ENCODE results near the gene THRB.
A peak's percentile ranks its signal among the peaks of the same experiment; 100 is the strongest.

The THRB gene

GRCh38 chr3:24475925-24476324 lies 18.7 kb downstream of the THRB start:
- H2BK15ac ChIP-seq (replicated peaks; ENCODE audit: low read depth): no peak overlapping the region
- no peak overlapping the region for H3K4me2 ChIP-seq (ENCODE audit: low read length)
- H3K27me3 ChIP-seq (ENCODE audit: insufficient read depth, low read length, poor library complexity): no peaks in the 10 kb centered on the region
- no peak overlapping the region for H3K4ac ChIP-seq (ENCODE audit: low read depth, low read length)
- no peak overlapping the region for H2BK5ac ChIP-seq (ENCODE audit: low read length)
- H3K79me2 ChIP-seq (ENCODE audit: control insufficient read depth, insufficient read depth, low read length): no peaks in the 10 kb centered on the region
- no peak overlapping the region for H4K5ac ChIP-seq (ENCODE audit: low read length)
- H4K8ac ChIP-seq (ENCODE audit: low read depth, low read length): no peak overlapping the region
- no peaks in the 10 kb centered on the region for H3K79me1 ChIP-seq (ENCODE audit: low read length)
- no peak overlapping the region for H2BK120ac ChIP-seq (ENCODE audit: low read depth, low read length)
- WGBS (ENCODE audit: extremely low coverage, insufficient coverage, low lambda C conversion rate): no CpG with 5 or more reads among the region's 1 CpG
- H3K4me1 ChIP-seq (ENCODE audit: control insufficient read depth, low read depth, low read length): peaks cover 8% of the 10 kb centered on the region
- H2AK5ac ChIP-seq (ENCODE audit: low read length): no peak overlapping the region
- H3K4me3 ChIP-seq (ENCODE audit: low read length): no peak overlapping the region
- H3K9ac ChIP-seq (ENCODE audit: low read length): no peak overlapping the region
- H3K18ac ChIP-seq (ENCODE audit: low read length): no peak overlapping the region
- DNase-seq: peak; percentile 39
- H3K56ac ChIP-seq (ENCODE audit: low read length): no peak overlapping the region
- no peaks in the 10 kb centered on the region for H3K36me3 ChIP-seq (ENCODE audit: control insufficient read depth, insufficient read depth, low read length)
- no peak overlapping the region for H3K23ac ChIP-seq (ENCODE audit: low read length)
- no peak overlapping the region for H3K27ac ChIP-seq (ENCODE audit: low read depth, low read length)

DNA sequence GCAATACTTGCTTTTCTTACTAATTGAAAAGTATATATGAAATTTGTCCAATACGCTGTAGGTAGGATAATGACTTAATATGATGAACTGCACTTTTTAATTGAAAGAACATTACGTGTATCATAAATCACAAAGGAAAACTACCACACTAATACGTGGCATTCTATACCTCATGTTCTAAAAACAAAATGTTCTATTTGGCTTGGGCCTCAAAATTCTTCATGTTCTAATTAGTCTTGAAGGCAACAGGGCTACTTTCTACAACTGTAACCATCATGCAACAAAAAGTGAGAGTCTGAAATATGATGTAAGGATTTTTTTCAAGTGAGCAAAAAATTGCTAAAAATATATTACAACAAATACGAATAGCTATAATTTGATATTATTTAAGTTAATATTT lies 19.8 kb downstream of the THRB start:
- H4K8ac ChIP-seq (ENCODE audit: low read depth, low read length): no peak overlapping the region
- DNase-seq: no peak
- H3K4me2 ChIP-seq (ENCODE audit: low read length): no peak overlapping the region
- H2BK120ac ChIP-seq (ENCODE audit: low read depth, low read length): no peak overlapping the region
- H2BK5ac ChIP-seq (ENCODE audit: low read length): no peak overlapping the region
- no peaks in the 10 kb centered on the region for H3K36me3 ChIP-seq (ENCODE audit: control insufficient read depth, insufficient read depth, low read length)
- no peak overlapping the region for H3K4me3 ChIP-seq (ENCODE audit: low read length)
- H3K27me3 ChIP-seq (ENCODE audit: insufficient read depth, low read length, poor library complexity): no peaks in the 10 kb centered on the region
- no peak overlapping the region for H3K56ac ChIP-seq (ENCODE audit: low read length)
- H3K27ac ChIP-seq (ENCODE audit: low read depth, low read length): no peak overlapping the region
- no peaks in the 10 kb centered on the region for H3K79me1 ChIP-seq (ENCODE audit: low read length)
- 100% methylated on average over 1 of the region's 4 CpGs for WGBS (ENCODE audit: extremely low coverage, insufficient coverage, low lambda C conversion rate)
- H2BK15ac ChIP-seq (replicated peaks; ENCODE audit: low read depth): no peak overlapping the region
- no peak overlapping the region for H3K4ac ChIP-seq (ENCODE audit: low read depth, low read length)
- H3K18ac ChIP-seq (ENCODE audit: low read length): no peak overlapping the region
- peaks cover 8% of the 10 kb centered on the region for H3K4me1 ChIP-seq (ENCODE audit: control insufficient read depth, low read depth, low read length)
- H4K5ac ChIP-seq (ENCODE audit: low read length): no peak overlapping the region
- no peak overlapping the region for H3K9ac ChIP-seq (ENCODE audit: low read length)
- H3K23ac ChIP-seq (ENCODE audit: low read length): no peak overlapping the region
- H2AK5ac ChIP-seq (ENCODE audit: low read length): no peak overlapping the region
- no peaks in the 10 kb centered on the region for H3K79me2 ChIP-seq (ENCODE audit: control insufficient read depth, insufficient read depth, low read length)

GRCh38 chr3:24472358-24472757 lies 22.3 kb downstream of the THRB start:
- no peak overlapping the region for H3K4me3 ChIP-seq (ENCODE audit: low read length)
- H3K56ac ChIP-seq (ENCODE audit: low read length): no peak overlapping the region
- no peak overlapping the region for H2BK15ac ChIP-seq (replicated peaks; ENCODE audit: low read depth)
- H3K9ac ChIP-seq (ENCODE audit: low read length): no peak overlapping the region
- H3K4me2 ChIP-seq (ENCODE audit: low read length): no peak overlapping the region
- no peaks in the 10 kb centered on the region for H3K79me1 ChIP-seq (ENCODE audit: low read length)
- no peak overlapping the region for H2BK120ac ChIP-seq (ENCODE audit: low read depth, low read length)
- WGBS (ENCODE audit: extremely low coverage, insufficient coverage, low lambda C conversion rate): no CpG with 5 or more reads among the region's 1 CpG
- H3K23ac ChIP-seq (ENCODE audit: low read length): no peak overlapping the region
- no peak overlapping the region for H4K5ac ChIP-seq (ENCODE audit: low read length)
- H3K79me2 ChIP-seq (ENCODE audit: control insufficient read depth, insufficient read depth, low read length): no peaks in the 10 kb centered on the region
- no peak overlapping the region for H2AK5ac ChIP-seq (ENCODE audit: low read length)
- no peak overlapping the region for H3K4ac ChIP-seq (ENCODE audit: low read depth, low read length)
- no peak overlapping the region for H3K18ac ChIP-seq (ENCODE audit: low read length)
- H3K27me3 ChIP-seq (ENCODE audit: insufficient read depth, low read length, poor library complexity): no peaks in the 10 kb centered on the region
- H4K8ac ChIP-seq (ENCODE audit: low read depth, low read length): no peak overlapping the region
- DNase-seq: peak; percentile 25
- H3K27ac ChIP-seq (ENCODE audit: low read depth, low read length): no peak overlapping the region
- peaks cover 4% of the 10 kb centered on the region for H3K4me1 ChIP-seq (ENCODE audit: control insufficient read depth, low read depth, low read length)
- no peaks in the 10 kb centered on the region for H3K36me3 ChIP-seq (ENCODE audit: control insufficient read depth, insufficient read depth, low read length)
- no peak overlapping the region for H2BK5ac ChIP-seq (ENCODE audit: low read length)

DNA sequence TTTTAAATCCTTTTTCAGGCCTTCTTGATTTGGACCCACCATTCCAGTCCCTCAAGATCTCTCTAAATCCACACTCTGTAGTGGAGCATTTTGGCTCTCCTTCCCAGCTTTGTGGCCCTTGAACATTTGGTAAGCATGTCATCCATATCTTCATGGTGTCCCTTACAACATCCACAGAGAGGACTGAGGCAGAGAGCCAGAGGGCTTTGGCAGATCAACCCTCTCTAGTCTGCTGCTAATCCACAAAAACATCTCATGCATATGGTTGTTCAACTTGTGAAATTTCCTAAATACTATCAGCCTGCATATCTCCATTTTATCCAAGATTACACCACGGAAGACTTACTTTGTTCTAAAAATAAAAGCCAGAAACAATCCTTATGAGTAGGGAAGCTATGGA lies 23.2 kb downstream of the THRB start:
- H3K4ac ChIP-seq (ENCODE audit: low read depth, low read length): no peak overlapping the region
- H3K79me1 ChIP-seq (ENCODE audit: low read length): no peaks in the 10 kb centered on the region
- DNase-seq: peak; percentile 48
- H3K23ac ChIP-seq (ENCODE audit: low read length): no peak overlapping the region
- H3K56ac ChIP-seq (ENCODE audit: low read length): no peak overlapping the region
- no peak overlapping the region for H2AK5ac ChIP-seq (ENCODE audit: low read length)
- H3K27me3 ChIP-seq (ENCODE audit: insufficient read depth, low read length, poor library complexity): no peaks in the 10 kb centered on the region
- H3K4me1 ChIP-seq (ENCODE audit: control insufficient read depth, low read depth, low read length): peaks cover 4% of the 10 kb centered on the region
- no peak overlapping the region for H3K9ac ChIP-seq (ENCODE audit: low read length)
- no peaks in the 10 kb centered on the region for H3K36me3 ChIP-seq (ENCODE audit: control insufficient read depth, insufficient read depth, low read length)
- H2BK120ac ChIP-seq (ENCODE audit: low read depth, low read length): no peak overlapping the region
- H3K27ac ChIP-seq (ENCODE audit: low read depth, low read length): no peak overlapping the region
- no peaks in the 10 kb centered on the region for H3K79me2 ChIP-seq (ENCODE audit: control insufficient read depth, insufficient read depth, low read length)
- H4K8ac ChIP-seq (ENCODE audit: low read depth, low read length): no peak overlapping the region
- H3K18ac ChIP-seq (ENCODE audit: low read length): peak overlapping the region; percentile 80
- H3K4me2 ChIP-seq (ENCODE audit: low read length): no peak overlapping the region
- WGBS (ENCODE audit: extremely low coverage, insufficient coverage, low lambda C conversion rate): no CpG with 5 or more reads among the region's 1 CpG
- no peak overlapping the region for H2BK5ac ChIP-seq (ENCODE audit: low read length)
- no peak overlapping the region for H4K5ac ChIP-seq (ENCODE audit: low read length)
- H2BK15ac ChIP-seq (replicated peaks; ENCODE audit: low read depth): no peak overlapping the region
- no peak overlapping the region for H3K4me3 ChIP-seq (ENCODE audit: low read length)

- Histone ChIP-seq H2BK120ac (ENCODE audit: low read depth, low read length) (no peak overlapping the region), H3K27me3 (ENCODE audit: insufficient read depth, low read length, poor library complexity) (no peaks in the 10 kb centered on the region), H3K27ac (ENCODE audit: low read depth, low read length) (no peak overlapping the region), H2AK5ac (ENCODE audit: low read length) (no peak overlapping the region), H3K23ac (ENCODE audit: low read length) (no peak overlapping the region), H3K4me1 (ENCODE audit: control insufficient read depth, low read depth, low read length) (peaks cover 2% of the 10 kb centered on the region), H3K4me3 (ENCODE audit: low read length) (no peak overlapping the region), H2BK5ac (ENCODE audit: low read length) (no peak overlapping the region), H2BK15ac (replicated peaks; ENCODE audit: low read depth) (no peak overlapping the region), H3K18ac (ENCODE audit: low read length) (no peak overlapping the region), H3K56ac (ENCODE audit: low read length) (no peak overlapping the region), H3K79me2 (ENCODE audit: control insufficient read depth, insufficient read depth, low read length) (no peaks in the 10 kb centered on the region), H3K36me3 (ENCODE audit: control insufficient read depth, insufficient read depth, low read length) (no peaks in the 10 kb centered on the region), H4K8ac (ENCODE audit: low read depth, low read length) (no peak overlapping the region), H3K9ac (ENCODE audit: low read length) (no peak overlapping the region), H3K4me2 (ENCODE audit: low read length) (no peak overlapping the region), H4K5ac (ENCODE audit: low read length) (no peak overlapping the region), H3K79me1 (ENCODE audit: low read length) (no peaks in the 10 kb centered on the region), H3K4ac (ENCODE audit: low read depth, low read length) (no peak overlapping the region)
- no peak for DNase-seq
- WGBS (ENCODE audit: extremely low coverage, insufficient coverage, low lambda C conversion rate): no CpG with 5 or more reads among the region's 4 CpGs
Observed at GRCh38 chr3:24470277-24470676, 24.4 kb downstream of the THRB start.

GRCh38 chr3:24464389-24464788 lies 30.3 kb downstream of the THRB start:
- WGBS (ENCODE audit: extremely low coverage, insufficient coverage, low lambda C conversion rate): no CpG with 5 or more reads among the region's 1 CpG
- H3K36me3 ChIP-seq (ENCODE audit: control insufficient read depth, insufficient read depth, low read length): no peaks in the 10 kb centered on the region

More at GRCh38 chr3:24464389-24464788, 30.3 kb downstream of the THRB start:
- H2AK5ac ChIP-seq (ENCODE audit: low read length): no peak overlapping the region
- H3K4ac ChIP-seq (ENCODE audit: low read depth, low read length): no peak overlapping the region
- H4K5ac ChIP-seq (ENCODE audit: low read length): no peak overlapping the region
- H3K9ac ChIP-seq (ENCODE audit: low read length): no peak overlapping the region
- H3K27me3 ChIP-seq (ENCODE audit: insufficient read depth, low read length, poor library complexity): no peaks in the 10 kb centered on the region
- no peak overlapping the region for H3K23ac ChIP-seq (ENCODE audit: low read length)
- H3K4me3 ChIP-seq (ENCODE audit: low read length): no peak overlapping the region
- H2BK120ac ChIP-seq (ENCODE audit: low read depth, low read length): no peak overlapping the region
- H3K27ac ChIP-seq (ENCODE audit: low read depth, low read length): no peak overlapping the region
- H3K79me2 ChIP-seq (ENCODE audit: control insufficient read depth, insufficient read depth, low read length): no peaks in the 10 kb centered on the region
- no peak for DNase-seq
- no peak overlapping the region for H2BK5ac ChIP-seq (ENCODE audit: low read length)
- H4K8ac ChIP-seq (ENCODE audit: low read depth, low read length): no peak overlapping the region
- no peak overlapping the region for H3K56ac ChIP-seq (ENCODE audit: low read length)
- no peak overlapping the region for H3K4me2 ChIP-seq (ENCODE audit: low read length)
- no peak overlapping the region for H3K18ac ChIP-seq (ENCODE audit: low read length)
- no peak overlapping the region for H2BK15ac ChIP-seq (replicated peaks; ENCODE audit: low read depth)
- no peaks in the 10 kb centered on the region for H3K4me1 ChIP-seq (ENCODE audit: control insufficient read depth, low read depth, low read length)
- H3K79me1 ChIP-seq (ENCODE audit: low read length): no peaks in the 10 kb centered on the region
